ENCODE measurements around the gene BAZ2B.

DNA sequence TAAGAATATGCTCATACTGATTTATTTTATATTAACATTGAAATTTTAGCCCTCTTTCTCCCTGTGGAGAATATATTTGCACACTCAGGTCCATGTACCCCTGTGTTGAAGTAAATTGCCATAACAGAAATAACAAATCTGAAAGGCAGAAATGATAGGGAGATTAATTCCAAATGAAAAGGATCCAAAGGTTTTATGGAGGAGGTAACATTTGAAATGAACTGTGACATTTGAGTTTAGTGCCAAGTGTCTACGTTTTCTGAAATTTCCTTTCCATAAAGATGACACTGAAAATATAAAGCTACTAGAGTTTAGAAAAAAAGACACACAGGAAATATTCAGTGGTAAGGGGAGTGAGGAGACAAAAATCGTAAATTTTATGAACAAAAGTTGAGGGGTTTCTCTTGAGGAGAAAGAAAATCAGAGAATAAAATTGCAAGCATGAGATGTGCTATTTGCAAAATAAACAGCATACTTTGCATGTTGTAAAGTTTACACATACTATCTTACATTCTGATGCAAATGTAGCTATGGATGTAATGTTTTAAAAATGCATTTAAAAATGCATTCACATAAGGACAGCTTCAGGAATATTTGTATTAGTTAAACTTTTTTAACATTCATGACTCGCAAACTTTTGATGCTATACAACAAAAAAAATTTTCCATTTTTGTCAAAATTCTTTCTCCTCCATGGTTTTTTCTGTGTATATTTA is 69.5 kb downstream of the BAZ2B start:
- TF ChIP-seq, protein P1, sequence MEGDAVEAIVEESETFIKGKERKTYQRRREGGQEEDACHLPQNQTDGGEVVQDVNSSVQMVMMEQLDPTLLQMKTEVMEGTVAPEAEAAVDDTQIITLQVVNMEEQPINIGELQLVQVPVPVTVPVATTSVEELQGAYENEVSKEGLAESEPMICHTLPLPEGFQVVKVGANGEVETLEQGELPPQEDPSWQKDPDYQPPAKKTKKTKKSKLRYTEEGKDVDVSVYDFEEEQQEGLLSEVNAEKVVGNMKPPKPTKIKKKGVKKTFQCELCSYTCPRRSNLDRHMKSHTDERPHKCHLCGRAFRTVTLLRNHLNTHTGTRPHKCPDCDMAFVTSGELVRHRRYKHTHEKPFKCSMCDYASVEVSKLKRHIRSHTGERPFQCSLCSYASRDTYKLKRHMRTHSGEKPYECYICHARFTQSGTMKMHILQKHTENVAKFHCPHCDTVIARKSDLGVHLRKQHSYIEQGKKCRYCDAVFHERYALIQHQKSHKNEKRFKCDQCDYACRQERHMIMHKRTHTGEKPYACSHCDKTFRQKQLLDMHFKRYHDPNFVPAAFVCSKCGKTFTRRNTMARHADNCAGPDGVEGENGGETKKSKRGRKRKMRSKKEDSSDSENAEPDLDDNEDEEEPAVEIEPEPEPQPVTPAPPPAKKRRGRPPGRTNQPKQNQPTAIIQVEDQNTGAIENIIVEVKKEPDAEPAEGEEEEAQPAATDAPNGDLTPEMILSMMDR (IDR thresholded peaks at IDR 0.05), result no peak
- TF ChIP-seq POLR2A (IDR thresholded peaks at IDR 0.05), result no peak

All from lower leg skin (tissue), 3 donors.